Right lobe of liver (tissue), 6 donors: Measurements from ENCODE around the gene SYNE1. TPM values are rescaled to one million over a fixed set of nuclear protein-coding genes. Genes with fewer than 3 reads are reported as not detected.
A peak's percentile ranks its signal among the peaks of the same experiment; 100 is the strongest.

ENCODE experiments used
- ATAC-seq, 4 donors: fragments of 200-7000 bp; cut with Tn5 transposase; one replicate each; pipeline ENCODE4 v1.9.1; 2020; ENCODE audit warnings: mild to moderate bottlenecking in 4 of 4, moderate library complexity in 4 of 4
- DNase-seq, 3 donors: peaks; one replicate each; pipeline ENCODE4 v3.0.0-alpha.2; 2020
- H3K27ac ChIP-seq, 3 donors: fragments of 200-600 bp; one replicate each; pipeline ENCODE4 v1.8.0; 2022
- H3K27me3 ChIP-seq, 2 donors: fragments of 200-600 bp; one replicate each; pipeline ENCODE4 v1.8.0; 2022
- H3K36me3 ChIP-seq, 4 donors: fragments of 200-600 bp; sonication (generic) in 1 of 4; one replicate each; pipeline versions ENCODE4 v1.5.1 to v1.8.0; 2017 to 2022; ENCODE audit warnings: control low read depth in 1 of 4
- H3K4me1 ChIP-seq, 4 donors: fragments of 200-600 bp; sonication (generic) in 1 of 4; one replicate each; pipeline versions ENCODE4 v1.5.1 to v1.8.0; 2017 to 2022; ENCODE audit warnings: control low read depth in 1 of 4
- H3K4me3 ChIP-seq, 3 donors: fragments of 200-600 bp; one replicate each; pipeline ENCODE4 v1.8.0; 2022
- H3K9me3 ChIP-seq, 4 donors: fragments of 200-600 bp; sonication (generic) in 1 of 4; one replicate each; pipeline versions ENCODE4 v1.5.1 to v1.8.0; 2017 to 2022; ENCODE audit warnings: control low read depth in 1 of 4
- CTCF ChIP-seq, 4 donors: fragments of 200-600 bp in 3 of 4; fragments of 450-650 bp in 1 of 4; IDR thresholded peaks; one replicate each; pipeline versions ENCODE4 v1.5.1 to v1.8.0; 2016 to 2022; ENCODE audit warnings: antibody characterized with exemption in 4 of 4, mild to moderate bottlenecking in 2 of 4
- POLR2A ChIP-seq: fragments of 450-650 bp; IDR thresholded peaks from one replicate; pipeline ENCODE4 v1.6.1; 2017; ENCODE audit warnings: antibody characterized with exemption, mild to moderate bottlenecking
- WGBS: methylation state at CpG from one replicate; pipeline ENCODE4 v1.1.6; 2018; ENCODE audit warnings: low coverage, low lambda C conversion rate; ENCODE audit not compliant: insufficient coverage; ENCODE audit errors: missing lambda C conversion rate; 5-methylcytosine and 5-hydroxymethylcytosine counted together
- intact Hi-C, 2 donors: fragments of 100-400 bp; cut with DNase I; formaldehyde crosslinking; loops; one replicate each; pipeline versions ENCODE4 v1.11.2 to v1.14.1; 2022
- total RNA-seq, 6 experiments: library from RNA; depleted of rRNA in 2 of 6; stranded (reverse); fragments of >200 nt in 2 of 6; fragmentation: NEBNext Ultra II Directional in 3 of 6; extraction: Animal tissue kit (Norgen Biotek cat#: 25700) in 3 of 6; gene quantifications; one replicate each; pipeline versions ENCODE4 v1.1.0 to v1.2.4, GENCODE V29; 2016 to 2023
- donor health status: DM: no; HTN: yes; CAD: no.
- donor health status: DM: no; HTN: no; CAD: no.
- donor health status: DM: no; HTN: no; CAD: no.
- donor health status: DM: no; HTN: yes; CAD: no.
- donor health status: DM: no; HTN: yes; CAD: no.

Gene SYNE1
- total RNA-seq, 6 experiments from 2014 or later, result 22.8 to 43.2 (median 25.0) TPM

- Histone ChIP-seq H3K4me1 (peaks cover 0 to 18% (median 8%) of the 10 kb centered on the region in 4 donors), H3K27ac (peak overlapping the region; percentile 4 to 56 (median 43)), H3K27me3 (no peaks in the 10 kb centered on the region), H3K9me3 (no peaks in the 10 kb centered on the region), H3K36me3 (no peaks in the 10 kb centered on the region), H3K4me3 (no peak overlapping the region)
- intact Hi-C loops, result no loop called here
- TF ChIP-seq POLR2A (no peak), CTCF (IDR thresholded peaks at IDR 0.05) (no peak)
- DNase-seq (no peak), ATAC-seq (peak; percentile 7 to 57 (median 50))
- 83% methylated on average over 8 of the region's 10 CpGs for whole genome bisulfite sequencing
Observed at GRCh38 chr6:152313542-152314482, 323.4 kb downstream of the SYNE1 start.

GRCh38 chr6:152312434-152312833 lies 324.7 kb downstream of the SYNE1 start:
- ATAC-seq, result no peak
- intact Hi-C loops, result no loop called here

GRCh38 chr6:152310371-152310954 lies 326.7 kb downstream of the SYNE1 start:
- intact Hi-C loops, result no loop called here
- no peak for ATAC-seq
- no peak overlapping the region for H3K4me3 ChIP-seq
- no peak overlapping the region for H3K27ac ChIP-seq
- no peaks in the 10 kb centered on the region for H3K27me3 ChIP-seq
- WGBS, result 74% methylated on average over 7 of the region's 7 CpGs
- H3K4me1 ChIP-seq, result peaks cover 0 to 26% (median 13%) of the 10 kb centered on the region in 4 donors
- no peaks in the 10 kb centered on the region for H3K36me3 ChIP-seq
- H3K9me3 ChIP-seq, result no peaks in the 10 kb centered on the region
- no peak for TF ChIP-seq POLR2A
- TF ChIP-seq CTCF (IDR thresholded peaks at IDR 0.05), result no peak
- DNase-seq, result no peak

More at GRCh38 chr6:152312434-152312833, 324.7 kb downstream of the SYNE1 start:
- no peaks in the 10 kb centered on the region for H3K36me3 ChIP-seq
- H3K27me3 ChIP-seq, result no peaks in the 10 kb centered on the region
- peaks cover 0 to 18% (median 8%) of the 10 kb centered on the region in 4 donors for H3K4me1 ChIP-seq
- H3K27ac ChIP-seq, result no peak overlapping the region
- no peak for DNase-seq
- H3K4me3 ChIP-seq, result no peak overlapping the region
- TF ChIP-seq CTCF (IDR thresholded peaks at IDR 0.05) (no peak), POLR2A (no peak)
- H3K9me3 ChIP-seq, result no peaks in the 10 kb centered on the region
- 93% methylated on average over 2 of the region's 2 CpGs for WGBS

- no peaks in the 10 kb centered on the region for H3K36me3 ChIP-seq
- intact Hi-C loops, result no loop called here
- H3K4me3 ChIP-seq, result no peak overlapping the region
- H3K4me1 ChIP-seq, result peaks cover 0 to 27% (median 12%) of the 10 kb centered on the region in 4 donors
- WGBS, result 60% methylated on average over 6 of the region's 6 CpGs
- TF ChIP-seq POLR2A (no peak), CTCF (IDR thresholded peaks at IDR 0.05) (no peak)
- H3K9me3 ChIP-seq, result no peaks in the 10 kb centered on the region
- no peaks in the 10 kb centered on the region for H3K27me3 ChIP-seq
- no peak overlapping the region for H3K27ac ChIP-seq
- DNase-seq, result no peak
- no peak for ATAC-seq
Observed at GRCh38 chr6:152309648-152310047, 327.5 kb downstream of the SYNE1 start.
